Fibroblast of villous mesenchyme (primary cell): ENCODE data around the gene RALGAPA1. TPM values are rescaled to one million over a fixed set of nuclear protein-coding genes. Genes with fewer than 3 reads are reported as not detected.
"Not testable (repeated sequence)": the region's sequence is repeated elsewhere in the genome, so short reads cannot be mapped to it uniquely, and the experiment has no call there.

Experiments used
- DNase-seq: peaks from one replicate; pipeline ENCODE4 v3.0.0-alpha.2; 2010; ENCODE audit warnings: low read depth
- H3K4me3 ChIP-seq: 2 replicates; pipeline ENCODE4 v1.5.1; 2011; ENCODE audit warnings: low read depth, mild to moderate bottlenecking, low read length
- total RNA-seq: library from RNA; depleted of rRNA; stranded (reverse); fragments of >200 nt; gene quantifications from 2 replicates; pipeline ENCODE4 v1.2.3, GENCODE V29; 2012
- TF ChIP-seq, protein P1 (sequence below): IDR thresholded peaks from 2 replicates; pipeline ENCODE4 v1.5.1; 2012; ENCODE audit warnings: low read depth, mild to moderate bottlenecking, low read length; ENCODE audit not compliant: insufficient read depth

RALGAPA1 gene
- total RNA-seq, 1 donor, result 57.9 TPM

DNA sequence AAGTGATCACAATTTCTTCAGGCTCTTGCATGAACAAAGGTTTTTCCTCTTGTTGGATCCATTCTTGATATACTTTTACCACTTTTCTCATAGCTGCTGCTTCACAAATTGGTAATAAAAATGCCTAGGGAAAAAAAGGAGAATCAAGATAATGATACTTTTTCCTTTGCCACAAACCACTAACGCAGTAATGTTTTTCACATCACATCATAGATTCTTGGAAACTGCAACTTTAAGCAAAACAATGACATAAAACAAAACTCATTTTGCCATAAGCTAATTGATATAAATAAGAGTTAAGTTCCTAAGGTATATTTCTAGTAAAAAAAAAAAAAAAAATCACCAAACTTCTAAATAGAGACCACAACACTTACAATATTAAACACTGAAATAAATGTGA, 66.7 kb downstream of the RALGAPA1 start:
- TF ChIP-seq, protein P1, sequence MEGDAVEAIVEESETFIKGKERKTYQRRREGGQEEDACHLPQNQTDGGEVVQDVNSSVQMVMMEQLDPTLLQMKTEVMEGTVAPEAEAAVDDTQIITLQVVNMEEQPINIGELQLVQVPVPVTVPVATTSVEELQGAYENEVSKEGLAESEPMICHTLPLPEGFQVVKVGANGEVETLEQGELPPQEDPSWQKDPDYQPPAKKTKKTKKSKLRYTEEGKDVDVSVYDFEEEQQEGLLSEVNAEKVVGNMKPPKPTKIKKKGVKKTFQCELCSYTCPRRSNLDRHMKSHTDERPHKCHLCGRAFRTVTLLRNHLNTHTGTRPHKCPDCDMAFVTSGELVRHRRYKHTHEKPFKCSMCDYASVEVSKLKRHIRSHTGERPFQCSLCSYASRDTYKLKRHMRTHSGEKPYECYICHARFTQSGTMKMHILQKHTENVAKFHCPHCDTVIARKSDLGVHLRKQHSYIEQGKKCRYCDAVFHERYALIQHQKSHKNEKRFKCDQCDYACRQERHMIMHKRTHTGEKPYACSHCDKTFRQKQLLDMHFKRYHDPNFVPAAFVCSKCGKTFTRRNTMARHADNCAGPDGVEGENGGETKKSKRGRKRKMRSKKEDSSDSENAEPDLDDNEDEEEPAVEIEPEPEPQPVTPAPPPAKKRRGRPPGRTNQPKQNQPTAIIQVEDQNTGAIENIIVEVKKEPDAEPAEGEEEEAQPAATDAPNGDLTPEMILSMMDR, result no peak
- no peak overlapping the region for H3K4me3 ChIP-seq
- no peak for DNase-seq

DNA sequence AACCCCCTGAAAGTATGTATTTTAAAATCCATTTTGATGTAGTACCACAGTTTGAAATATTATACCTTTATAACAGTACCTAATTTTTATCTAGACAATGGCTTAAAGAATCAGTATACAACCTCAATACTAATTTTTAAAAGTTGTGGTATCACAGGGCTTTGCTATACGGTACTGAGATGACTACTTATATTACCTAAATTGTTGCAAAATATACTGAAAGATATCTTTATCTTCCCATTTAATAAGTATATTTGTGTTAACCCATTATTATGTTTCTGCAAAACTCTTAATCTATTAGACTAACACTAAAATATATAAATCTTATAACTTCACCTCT, 67.1 kb downstream of the RALGAPA1 start:
- TF ChIP-seq, protein P1, result no peak
- DNase-seq, result no peak
- no peak overlapping the region for H3K4me3 ChIP-seq

DNA sequence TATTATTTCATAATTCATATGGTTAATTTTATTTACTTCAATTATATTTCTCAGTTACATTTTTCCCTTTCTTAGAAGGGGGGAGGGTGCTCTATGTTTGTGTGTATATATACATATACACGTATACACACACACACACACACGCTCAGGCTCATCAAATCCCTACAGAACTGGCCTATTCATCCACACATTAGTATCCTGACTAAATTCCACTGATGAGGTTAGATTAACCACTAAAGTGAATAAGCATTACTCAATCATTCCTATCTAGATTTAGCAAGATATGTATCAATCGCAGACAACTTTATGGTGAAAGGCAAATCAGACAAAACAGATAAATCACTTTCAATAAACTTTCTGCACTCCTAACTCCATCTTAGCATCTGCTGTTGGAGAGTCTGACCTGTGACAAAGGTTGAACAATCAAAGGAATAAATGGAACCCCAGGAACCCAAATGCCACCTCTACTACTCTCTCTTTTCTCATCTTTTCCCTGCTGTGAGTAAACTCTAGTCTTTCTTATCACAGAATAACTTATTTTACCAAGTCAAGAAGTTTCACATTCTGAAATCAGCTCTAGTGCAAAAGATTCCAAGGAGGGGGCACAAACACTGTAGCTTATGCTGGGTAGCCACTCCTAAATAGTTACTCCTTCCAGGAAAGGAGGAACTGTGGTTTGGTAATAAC, 67.6 kb downstream of the RALGAPA1 start:
- TF ChIP-seq, protein P1, result no peak
- no peak overlapping the region for H3K4me3 ChIP-seq
- no peak for DNase-seq

DNA sequence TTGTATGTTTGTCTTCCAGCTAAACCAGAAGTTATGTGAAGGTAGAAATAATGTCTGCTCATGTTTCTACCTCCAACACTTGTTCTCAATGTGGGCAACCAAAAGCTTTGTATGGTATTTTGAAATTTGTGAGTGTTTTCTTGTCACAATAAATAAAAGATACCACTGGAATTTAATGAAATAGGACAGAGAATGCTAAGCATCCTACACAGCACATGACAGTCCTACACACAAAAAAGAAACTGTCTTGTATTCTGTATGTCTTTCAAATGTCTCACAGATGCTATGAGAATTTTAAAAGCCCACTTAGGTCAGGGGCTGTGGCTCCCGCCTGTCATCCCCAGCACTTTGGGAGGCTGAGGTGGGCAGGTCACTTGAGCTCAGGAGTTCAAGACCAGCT, 68.9 kb downstream of the RALGAPA1 start:
- no peak overlapping the region for H3K4me3 ChIP-seq
- DNase-seq, result no peak
- TF ChIP-seq, protein P1, result no peak

DNA sequence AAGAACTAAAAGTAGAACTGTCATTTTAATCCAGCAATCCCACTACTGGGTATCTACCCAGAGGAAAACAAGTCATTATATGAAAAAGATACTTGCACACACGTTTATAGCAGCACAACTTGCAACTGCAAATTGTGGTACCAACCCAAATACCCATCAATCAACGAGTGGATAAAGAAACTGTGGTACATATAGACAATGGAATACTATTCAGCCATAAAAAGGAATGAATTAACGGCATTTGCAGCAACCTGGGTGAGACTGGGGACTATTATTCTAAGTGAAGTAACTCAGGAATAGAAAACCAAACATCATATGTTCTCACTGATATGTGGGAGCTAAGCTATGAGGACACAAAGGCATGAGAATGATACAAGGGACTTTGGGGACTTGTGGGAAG, 73.9 kb downstream of the RALGAPA1 start:
- not testable (repeated sequence) for H3K4me3 ChIP-seq, DNase-seq

DNA sequence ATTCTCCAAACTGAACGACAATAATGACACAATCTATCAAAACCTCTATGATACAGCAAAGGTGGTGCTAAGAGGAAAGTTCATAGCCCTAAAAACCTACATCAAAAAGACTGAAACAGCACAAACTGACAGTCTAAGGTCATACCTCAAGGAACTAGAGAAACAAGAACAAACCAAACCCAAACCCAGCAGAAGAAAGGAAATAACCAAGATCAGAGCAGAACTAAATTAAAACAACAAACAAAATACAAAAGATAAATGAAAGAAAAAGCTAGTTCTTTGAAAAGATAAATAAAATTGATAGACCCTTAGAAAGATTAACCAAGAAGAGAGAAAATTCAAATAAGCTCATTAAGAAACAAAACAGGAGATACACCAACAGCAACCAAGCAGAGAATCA, 75.6 kb downstream of the RALGAPA1 start:
- H3K4me3 ChIP-seq, DNase-seq: not testable (repeated sequence)

DNA sequence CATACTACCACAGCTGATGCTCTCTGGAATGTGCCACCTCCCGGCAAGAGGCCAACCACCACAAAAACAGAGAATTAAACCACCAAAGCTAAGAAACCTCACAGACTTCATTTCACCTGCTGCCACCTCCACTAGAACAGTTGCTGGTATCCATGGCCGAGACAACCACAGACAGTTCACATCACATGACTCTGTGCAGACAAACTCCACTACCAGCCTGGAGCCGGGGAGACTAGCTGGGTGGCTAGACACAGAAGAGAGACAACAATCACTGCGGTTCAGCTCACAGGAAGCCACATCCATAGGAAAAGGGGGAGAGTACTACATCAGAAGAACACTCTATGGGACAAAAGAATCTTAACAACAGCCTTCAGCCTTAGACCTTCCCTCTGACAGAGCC, 78.2 kb downstream of the RALGAPA1 start:
- no peak for DNase-seq
- H3K4me3 ChIP-seq, result no peak overlapping the region
- TF ChIP-seq, protein P1, result no peak

DNA sequence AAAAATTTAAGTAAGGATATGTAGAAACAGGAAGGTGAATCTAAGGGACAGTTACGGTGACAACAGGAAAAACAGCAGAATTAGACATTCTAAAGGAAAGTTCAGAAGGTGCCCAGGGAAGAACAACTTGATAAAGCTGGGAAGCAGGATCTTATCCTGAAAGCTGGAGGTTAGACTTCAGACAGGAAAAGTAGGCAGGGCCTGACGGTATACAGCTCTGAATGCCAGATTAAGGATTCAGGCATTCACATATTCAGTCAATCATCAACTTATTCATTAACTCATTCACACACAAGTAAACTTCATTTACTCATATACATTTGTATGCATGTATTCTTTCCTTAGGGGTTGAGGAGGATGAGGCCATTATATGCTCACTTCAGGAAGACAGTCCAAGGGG, 81.3 kb downstream of the RALGAPA1 start:
- TF ChIP-seq, protein P1, result no peak
- no peak for DNase-seq
- H3K4me3 ChIP-seq, result no peak overlapping the region
